GM12891 (cell line): ENCODE results near the gene USH1C.

ENCODE experiments used
- POLR2A ChIP-seq: IDR thresholded peaks from 2 replicates; pipeline ENCODE4 v1.6.1; 2011; ENCODE audit warnings: low read depth, low read length, control low read depth
- POLR2AphosphoS5 ChIP-seq: IDR thresholded peaks from 2 replicates; pipeline ENCODE4 v1.6.1; 2011; ENCODE audit warnings: low read depth, low read length, control low read depth

GRCh38 chr11:17481905-17482304 lies 62.3 kb downstream of the USH1C start:
- TF ChIP-seq POLR2A (no peak), POLR2AphosphoS5 (no peak)
